ENCODE data around the gene NFATC2.

NFATC2 gene

GRCh38 chr20:51450221-51450712 lies 92.3 kb downstream of the NFATC2 start:
- no peak for DNase-seq

DNA sequence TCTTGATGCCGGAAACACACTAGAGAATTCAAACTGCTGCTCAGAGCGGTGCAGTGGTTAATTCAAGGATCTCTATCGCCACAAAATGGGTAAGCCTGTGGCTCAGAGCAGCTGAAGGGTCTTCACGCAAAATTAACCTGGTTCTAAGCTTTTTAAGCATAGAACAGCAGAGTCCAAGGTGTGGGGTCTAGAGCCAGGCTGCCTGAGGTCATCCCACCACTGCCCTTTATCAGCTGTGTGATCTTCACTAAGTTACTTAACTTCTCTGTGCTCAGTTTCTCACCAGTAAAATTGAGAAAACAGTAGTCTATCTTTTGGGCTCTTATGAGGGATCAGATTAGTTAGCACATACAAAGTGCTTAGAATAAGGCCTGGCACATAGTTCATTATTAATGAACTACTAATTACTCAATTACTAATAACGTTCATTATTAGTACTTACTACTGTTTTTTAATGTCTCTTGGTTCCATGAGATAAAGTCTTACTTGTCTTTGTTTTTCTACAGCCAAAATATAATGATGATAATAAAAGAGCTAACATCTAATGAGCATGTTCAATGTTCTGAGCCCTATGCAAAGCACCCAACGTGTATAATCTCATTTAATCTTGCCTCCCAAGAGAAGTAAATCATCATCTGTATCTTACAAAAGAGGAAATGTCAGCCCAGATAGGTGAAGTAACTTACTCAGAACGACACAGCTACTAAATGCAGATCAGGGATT lies 92.9 kb downstream of the NFATC2 start:
- no peak for DNase-seq

DNA sequence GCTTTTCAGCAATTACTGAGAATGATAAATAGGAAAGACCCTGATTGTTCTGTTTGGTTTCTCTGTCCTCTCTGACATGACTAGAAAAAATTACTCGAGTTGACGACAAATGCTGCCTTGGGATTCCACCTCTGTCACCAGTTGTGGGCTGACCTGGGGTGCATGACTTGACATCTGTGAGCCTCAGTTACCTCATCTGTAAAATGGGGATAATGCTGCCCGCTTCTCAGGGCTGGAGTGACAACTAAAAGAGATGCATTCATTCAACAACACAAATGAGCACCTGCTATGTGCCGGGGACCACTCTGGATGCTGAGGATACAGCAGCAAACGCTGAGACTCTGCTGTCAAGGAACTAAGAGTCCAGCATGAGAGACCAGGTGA lies 94.8 kb downstream of the NFATC2 start:
- DNase-seq = no peak

- no peak for DNase-seq
Measured at GRCh38 chr20:51447097-51447764, 95.3 kb downstream of the NFATC2 start.

- no peak for DNase-seq
Measured at GRCh38 chr20:51446656-51447055, 95.9 kb downstream of the NFATC2 start.

GRCh38 chr20:51446230-51446629 lies 96.3 kb downstream of the NFATC2 start:
- DNase-seq = no peak

- no peak for DNase-seq
Measured at GRCh38 chr20:51445591-51445990, 96.9 kb downstream of the NFATC2 start.

- no peak for DNase-seq
Measured at GRCh38 chr20:51444922-51445438, 97.5 kb downstream of the NFATC2 start.

- no peak for DNase-seq
Measured at GRCh38 chr20:51444467-51444866, 98.1 kb downstream of the NFATC2 start.

GRCh38 chr20:51442602-51443001 lies 99.9 kb downstream of the NFATC2 start:
- no peak for DNase-seq

GRCh38 chr20:51440589-51440988 lies 101.9 kb downstream of the NFATC2 start:
- DNase-seq = peak in 1 of 5 donors; percentile 50

GRCh38 chr20:51439160-51439689 lies 103.3 kb downstream of the NFATC2 start:
- DNase-seq = no peak

GRCh38 chr20:51438136-51438535 lies 104.4 kb downstream of the NFATC2 start:
- no peak for DNase-seq

GRCh38 chr20:51437182-51437924 lies 105.2 kb downstream of the NFATC2 start:
- peak in 1 of 5 donors; percentile 68 for DNase-seq

DNA sequence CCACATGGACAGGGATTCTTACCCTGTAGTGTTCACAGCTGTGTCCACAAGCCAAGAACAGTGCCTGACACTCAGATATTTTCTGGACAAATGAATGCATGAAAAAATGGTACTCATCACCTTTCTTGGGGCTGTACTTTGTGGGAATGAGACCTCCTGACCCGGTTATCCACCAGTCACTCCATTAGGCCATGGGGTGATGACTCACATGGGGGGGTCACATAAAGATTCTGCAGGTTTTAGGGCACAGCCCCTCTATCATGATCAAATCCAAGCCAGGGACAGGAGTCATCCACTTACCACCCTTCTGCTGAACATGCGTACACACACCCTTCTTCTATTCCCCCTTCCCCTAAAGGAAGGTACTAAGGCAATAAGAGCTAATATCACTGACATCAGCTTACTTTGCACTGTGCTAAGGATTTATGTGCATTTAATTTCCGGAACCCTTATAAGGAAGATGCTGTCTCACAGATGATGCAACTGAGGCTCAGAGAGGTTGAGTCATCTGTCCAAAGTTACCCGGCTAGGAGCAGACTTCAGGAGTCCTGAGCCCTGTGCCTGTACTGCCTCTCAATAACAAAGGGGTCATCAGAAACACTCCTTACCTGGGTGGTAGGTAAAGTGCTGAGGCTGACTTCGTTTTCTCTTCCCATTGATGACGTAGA lies 107.8 kb downstream of the NFATC2 start:
- no peak for DNase-seq

- DNase-seq = no peak
Measured at GRCh38 chr20:51434026-51434425, 108.5 kb downstream of the NFATC2 start.

- DNase-seq = no peak
Measured at GRCh38 chr20:51432875-51433274, 109.6 kb downstream of the NFATC2 start.

GRCh38 chr20:51432251-51432784 lies 110.2 kb downstream of the NFATC2 start:
- no peak for DNase-seq

GRCh38 chr20:51431321-51431720 lies 111.2 kb downstream of the NFATC2 start:
- DNase-seq = peak in 1 of 5 donors; percentile 43

DNA sequence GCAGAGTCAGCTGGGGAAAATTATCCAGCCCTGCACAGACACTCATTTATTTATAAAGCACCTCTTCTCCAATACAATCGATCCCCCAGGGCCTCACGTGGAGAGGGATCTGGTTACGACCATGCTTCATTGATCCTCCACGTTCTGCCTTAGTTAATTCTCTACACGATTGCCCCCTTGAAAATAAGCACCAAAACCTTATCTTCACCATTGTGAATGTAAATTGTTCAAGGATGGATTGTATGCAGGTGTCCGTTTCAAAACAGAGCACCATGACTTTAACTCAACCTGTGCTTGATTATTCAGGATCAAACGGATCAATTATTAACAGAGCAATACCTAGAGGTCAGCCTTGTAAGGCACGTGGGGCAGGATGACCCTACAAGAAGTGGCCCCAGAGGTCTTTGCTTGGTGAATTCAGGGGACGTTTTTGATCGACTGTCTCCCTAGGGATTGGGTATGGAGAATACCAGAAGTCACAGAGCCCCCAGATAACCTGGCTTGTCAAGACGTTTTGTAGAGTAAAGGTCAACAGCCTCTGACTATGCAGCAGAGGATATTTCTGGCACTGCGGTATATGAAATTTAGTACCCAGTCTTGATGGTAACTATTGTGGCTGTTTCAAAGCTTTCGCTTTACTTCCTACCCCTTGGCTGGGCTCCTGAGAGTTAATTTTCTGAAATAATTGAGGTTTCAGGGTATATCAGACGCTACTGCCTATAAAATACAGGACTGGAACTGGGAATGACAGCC lies 112.1 kb downstream of the NFATC2 start:
- no peak for DNase-seq

- no peak for DNase-seq
Measured at GRCh38 chr20:51429696-51430095, 112.8 kb downstream of the NFATC2 start.

DNA sequence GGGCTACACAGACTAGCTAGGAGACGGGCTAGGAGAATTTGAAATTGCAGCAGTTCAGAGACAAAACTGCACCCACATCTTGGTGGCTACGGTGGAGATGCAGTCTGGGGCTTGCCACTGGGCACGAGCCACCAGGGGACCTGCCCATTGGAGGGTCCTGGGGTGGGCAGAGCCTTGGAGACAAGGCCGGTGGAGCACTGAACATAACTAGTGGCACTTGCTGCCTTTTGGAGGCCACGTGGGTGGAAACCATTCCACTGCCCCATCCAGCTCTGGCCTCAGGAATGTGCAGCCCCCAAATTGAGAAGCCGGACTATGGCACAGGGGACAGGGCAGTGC lies 113.4 kb downstream of the NFATC2 start:
- DNase-seq = no peak

Measured in T-helper 1 cell (primary cell).